Lower leg skin (tissue), 3 donors: ENCODE measurements around the gene PLEKHG3.

Experiments
- CTCF ChIP-seq, 3 donors: fragments of 450-650 bp; IDR thresholded peaks; one replicate each; pipeline ENCODE4 v1.5.1; 2016; ENCODE audit warnings: antibody characterized with exemption in 3 of 3, mild to moderate bottlenecking in 3 of 3, moderate library complexity in 2 of 3
- POLR2A ChIP-seq, 2 donors: fragments of 450-650 bp; IDR thresholded peaks; one replicate each; pipeline ENCODE4 v1.6.1; 2016 to 2017; ENCODE audit warnings: antibody characterized with exemption in 2 of 2, mild to moderate bottlenecking in 1 of 2, moderate library complexity in 1 of 2

GRCh38 chr14:64707661-64708060 is 3.4 kb downstream of the PLEKHG3 start:
- TF ChIP-seq CTCF (IDR thresholded peaks at IDR 0.05): no peak
- no peak for TF ChIP-seq POLR2A (IDR thresholded peaks at IDR 0.05)
